SK-N-SH treated with all-trans-retinoic acid at 6 μM for 48 hours (cell line): ENCODE results near the gene COMMD3.

Source experiments
- ARNTL ChIP-seq: fragments of 450-650 bp; formaldehyde crosslinking; IDR thresholded peaks from 2 replicates; pipeline ENCODE4 v1.5.0; 2020; ENCODE audit warnings: low read depth, mild to moderate bottlenecking, moderate library complexity, borderline replicate concordance
- CSDC2 ChIP-seq: fragments of 250-450 bp; sonication (Bioruptor Pico); IDR thresholded peaks from 2 replicates; pipeline ENCODE4 v1.5.0; 2020; ENCODE audit warnings: mild to moderate bottlenecking, moderate library complexity
- CSRNP3 ChIP-seq: fragments of 250-450 bp; sonication (Bioruptor Pico); IDR thresholded peaks from 2 replicates; pipeline ENCODE4 v1.5.1; 2021; ENCODE audit warnings: mild to moderate bottlenecking, moderate library complexity
- ESRRG ChIP-seq: fragments of 250-450 bp; sonication (Bioruptor Pico); IDR thresholded peaks from 2 replicates; pipeline ENCODE4 v1.6.1; 2021; ENCODE audit warnings: mild to moderate bottlenecking
- ISL1 ChIP-seq: fragments of 250-450 bp; sonication (Bioruptor Pico); IDR thresholded peaks from 2 replicates; pipeline ENCODE4 v2.1.2; 2022; ENCODE audit warnings: mild to moderate bottlenecking, moderate library complexity
- PATZ1 ChIP-seq: fragments of 250-450 bp; sonication (Bioruptor Pico); IDR thresholded peaks from 2 replicates; pipeline ENCODE4 v1.8.0; 2020; ENCODE audit warnings: mild to moderate bottlenecking, moderate library complexity, borderline replicate concordance
- PPARA ChIP-seq: fragments of 250-450 bp; sonication (Bioruptor Pico); IDR thresholded peaks from 2 replicates; pipeline ENCODE4 v1.5.0; 2020; ENCODE audit warnings: mild to moderate bottlenecking, borderline replicate concordance
- RARB ChIP-seq: fragments of 250-450 bp; sonication (Bioruptor Pico); IDR thresholded peaks from 2 replicates; pipeline ENCODE4 v1.8.0; 2021; ENCODE audit warnings: mild to moderate bottlenecking, moderate library complexity
- TCF4 ChIP-seq: fragments of 250-450 bp; sonication (Bioruptor Pico); IDR thresholded peaks from 2 replicates; pipeline ENCODE4 v1.8.0; 2021; ENCODE audit warnings: mild to moderate bottlenecking, moderate library complexity, borderline replicate concordance
- ZC3H10 ChIP-seq: fragments of 250-450 bp; sonication (Bioruptor Pico); IDR thresholded peaks from 2 replicates; pipeline ENCODE4 v1.5.1; 2021; ENCODE audit warnings: mild to moderate bottlenecking, moderate library complexity
- ZFP3 ChIP-seq: fragments of 250-450 bp; sonication (Bioruptor Pico); IDR thresholded peaks from 2 replicates; pipeline ENCODE4 v1.5.0; 2020; ENCODE audit warnings: mild to moderate bottlenecking, moderate library complexity
- ZNF70 ChIP-seq: fragments of 450-650 bp; formaldehyde crosslinking; IDR thresholded peaks from 2 replicates; pipeline ENCODE4 v1.5.0; 2020; ENCODE audit warnings: mild to moderate bottlenecking, moderate library complexity

GRCh38 chr10:22310928-22311327 lies 5.3 kb upstream of the COMMD3 start:
- no peak for TF ChIP-seq ARNTL
- no peak for TF ChIP-seq ZNF70 (CRISPR knock-in tag)
- no peak for TF ChIP-seq ISL1
- no peak for TF ChIP-seq RARB
- no peak for TF ChIP-seq ESRRG (CRISPR knock-in tag)
- no peak for TF ChIP-seq PPARA
- TF ChIP-seq CSRNP3 (CRISPR knock-in tag), result no peak
- TF ChIP-seq ZC3H10 (CRISPR knock-in tag), result no peak
- TF ChIP-seq TCF4 (CRISPR knock-in tag), result no peak
- TF ChIP-seq ZFP3 (CRISPR knock-in tag), result no peak
- TF ChIP-seq PATZ1, result no peak
- TF ChIP-seq CSDC2 (CRISPR knock-in tag), result no peak
